Vagina (tissue), 2 donors: ENCODE results near the gene NAV2.

Experiments used
- CTCF ChIP-seq, 3 experiments: fragments of 450-650 bp in 2 of 3; fragments of 200-600 bp in 1 of 3; sonication (generic) in 1 of 3; IDR thresholded peaks; one replicate each; pipeline ENCODE4 v1.5.1; 2017 to 2019; ENCODE audit warnings: antibody characterized with exemption in 3 of 3, mild to moderate bottlenecking in 2 of 3, moderate library complexity in 2 of 3
- POLR2A ChIP-seq, 2 donors: fragments of 450-650 bp; IDR thresholded peaks; one replicate each; pipeline ENCODE4 v1.6.1; 2017; ENCODE audit warnings: antibody characterized with exemption in 2 of 2, mild to moderate bottlenecking in 2 of 2, moderate library complexity in 2 of 2
- POLR2AphosphoS5 ChIP-seq, 2 donors: sonication (generic); formaldehyde crosslinking; IDR thresholded peaks; one replicate each; pipeline ENCODE4 v1.9.0; 2017; ENCODE audit warnings: antibody characterized with exemption in 2 of 2, mild to moderate bottlenecking in 2 of 2, low read depth in 1 of 2; ENCODE audit not compliant: insufficient read depth in 1 of 2

GRCh38 chr11:19683862-19684491, 28.7 kb upstream of the NAV2 start:
- TF ChIP-seq CTCF (IDR thresholded peaks at IDR 0.05): no peak
- TF ChIP-seq POLR2A (IDR thresholded peaks at IDR 0.05): no peak
- no peak for TF ChIP-seq POLR2AphosphoS5 (IDR thresholded peaks at IDR 0.05; ENCODE audit: insufficient read depth in 1 of 2, low read depth in 1 of 2)
